OCI-LY1 (cell line): ENCODE measurements around the gene NEK5.

Source experiments
- EZH2 ChIP-seq: fragments of 200-600 bp; sonication (generic), shearing (Covaris generic); IDR thresholded peaks from 2 replicates; pipeline ENCODE4 v1.8.0; 2017; ENCODE audit warnings: borderline replicate concordance, mixed run types, mild to moderate bottlenecking, antibody characterized with exemption, low read length, moderate library complexity, mixed read lengths
- TF ChIP-seq, protein P1 (sequence below): fragments of 200-600 bp; sonication (generic), shearing (Covaris generic); IDR thresholded peaks from 2 replicates; pipeline ENCODE4 v1.5.1; 2017; ENCODE audit warnings: mild to moderate bottlenecking, antibody characterized with exemption, low read length, moderate library complexity, mixed read lengths

DNA sequence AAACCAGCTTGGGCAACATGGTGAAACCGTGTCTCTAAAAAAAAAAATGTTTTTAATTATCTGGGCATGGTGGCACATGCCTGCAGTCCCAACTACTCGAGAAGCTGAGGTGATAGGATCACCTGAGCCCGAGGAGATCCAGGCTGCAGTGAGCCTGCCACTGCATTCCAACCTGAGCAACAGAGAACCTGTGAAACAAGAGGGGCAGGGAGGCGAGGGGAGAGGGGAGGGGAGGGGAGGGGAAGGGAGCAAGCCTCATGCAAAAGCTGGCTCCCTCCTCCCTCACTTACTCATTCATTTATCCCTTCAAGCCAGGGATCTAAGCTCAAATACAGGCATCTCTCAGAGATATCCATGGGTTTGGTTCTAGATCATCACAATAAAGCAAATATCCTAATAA is 126.5 kb downstream of the NEK5 start:
- TF ChIP-seq, protein P1, sequence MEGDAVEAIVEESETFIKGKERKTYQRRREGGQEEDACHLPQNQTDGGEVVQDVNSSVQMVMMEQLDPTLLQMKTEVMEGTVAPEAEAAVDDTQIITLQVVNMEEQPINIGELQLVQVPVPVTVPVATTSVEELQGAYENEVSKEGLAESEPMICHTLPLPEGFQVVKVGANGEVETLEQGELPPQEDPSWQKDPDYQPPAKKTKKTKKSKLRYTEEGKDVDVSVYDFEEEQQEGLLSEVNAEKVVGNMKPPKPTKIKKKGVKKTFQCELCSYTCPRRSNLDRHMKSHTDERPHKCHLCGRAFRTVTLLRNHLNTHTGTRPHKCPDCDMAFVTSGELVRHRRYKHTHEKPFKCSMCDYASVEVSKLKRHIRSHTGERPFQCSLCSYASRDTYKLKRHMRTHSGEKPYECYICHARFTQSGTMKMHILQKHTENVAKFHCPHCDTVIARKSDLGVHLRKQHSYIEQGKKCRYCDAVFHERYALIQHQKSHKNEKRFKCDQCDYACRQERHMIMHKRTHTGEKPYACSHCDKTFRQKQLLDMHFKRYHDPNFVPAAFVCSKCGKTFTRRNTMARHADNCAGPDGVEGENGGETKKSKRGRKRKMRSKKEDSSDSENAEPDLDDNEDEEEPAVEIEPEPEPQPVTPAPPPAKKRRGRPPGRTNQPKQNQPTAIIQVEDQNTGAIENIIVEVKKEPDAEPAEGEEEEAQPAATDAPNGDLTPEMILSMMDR: no peak
- no peak for TF ChIP-seq EZH2
